ENCODE measurements around the gene PRAC1. TPM values are rescaled to one million over a fixed set of nuclear protein-coding genes. Genes with fewer than 3 reads are reported as not detected.

The PRAC1 gene
- total and polyA plus RNA-seq, 2 of the 8 experiments (the other 6 are each of a cell fraction or from before 2014, with no cell fraction given) = not detected

GRCh38 chr17:48740537-48740936 lies 18.2 kb upstream of the PRAC1 start:
- Histone ChIP-seq H2BK120ac (replicated peaks; ENCODE audit: low read depth, low read length) (no peak overlapping the region), H4K20me1 (replicated peaks in 1 of 2; ENCODE audit: control insufficient read depth in 1 of 2, insufficient read depth in 2 of 2, low read length in 2 of 2) (peaks cover 14 to 23% of the 10 kb centered on the region in 2 experiments), H3K56ac (replicated peaks; ENCODE audit: insufficient read length, low read depth, low read length) (no peak overlapping the region), H3K36me3 (ENCODE audit: control insufficient read depth in 2 of 4, insufficient read depth in 4 of 4, low read length in 3 of 4) (peaks cover 0 to 2% (median 0%) of the 10 kb centered on the region in 4 experiments; a peak in 1 of 8 replicates), H3K9ac (replicated peaks in 1 of 4; ENCODE audit: extremely low read depth in 1 of 4, low read depth in 3 of 4, low read length in 3 of 4) (no peak overlapping the region), H3K18ac (ENCODE audit: extremely low read depth, low read length) (no peak overlapping the region), H4K91ac (replicated peaks; ENCODE audit: insufficient read length, low read length) (no peak overlapping the region), H2AFZ (ENCODE audit: low read length) (no peak overlapping the region), H3K79me2 (ENCODE audit: control insufficient read depth in 1 of 2, insufficient read depth in 2 of 2, low read length in 2 of 2) (no peaks in the 10 kb centered on the region), H3K14ac (ENCODE audit: insufficient read length) (no peak overlapping the region), H3K4me1 (replicated peaks in 1 of 4; ENCODE audit: control insufficient read depth in 3 of 4, insufficient read depth in 4 of 4, low read length in 3 of 4) (no peaks in the 10 kb centered on the region; a peak in 2 of 7 replicates), H3K27me3 (replicated peaks in 1 of 4; ENCODE audit: control insufficient read depth in 3 of 4, extremely low read depth in 1 of 4, insufficient read depth in 3 of 4, low read length in 3 of 4) (peaks cover 90 to 100% (median 100%) of the 10 kb centered on the region in 4 experiments), H3K9me3 (ENCODE audit: insufficient read depth in 2 of 2, low read depth in 1 of 2, low read length in 1 of 2) (no peaks in the 10 kb centered on the region), H3K4me3 (ENCODE audit: extremely low read depth in 1 of 4, insufficient read depth in 2 of 4, low read depth in 3 of 4, low read length in 4 of 4) (no peak overlapping the region), H2AK5ac (ENCODE audit: low read depth, low read length) (no peak overlapping the region), H3K27ac (ENCODE audit: low read depth, low read length) (no peak overlapping the region), H4K5ac (ENCODE audit: insufficient read length, low read depth, low read length) (no peak overlapping the region), H2BK5ac (ENCODE audit: low read depth, low read length) (no peak overlapping the region), H3K23ac (ENCODE audit: insufficient read length) (no peak overlapping the region), H3K4ac (replicated peaks; ENCODE audit: insufficient read length, low read depth, low read length) (no peak overlapping the region), H4K8ac (ENCODE audit: extremely low read depth, insufficient read depth, low read length) (no peak overlapping the region), H2BK20ac (ENCODE audit: low read length) (no peak overlapping the region), H2BK15ac (ENCODE audit: low read length) (no peak overlapping the region), H3K79me1 (ENCODE audit: low read depth, low read length) (no peaks in the 10 kb centered on the region), H2BK12ac (ENCODE audit: low read depth, low read length) (no peak overlapping the region), H3K23me2 (ENCODE audit: low read depth, low read length) (no peaks in the 10 kb centered on the region), H3K4me2 (ENCODE audit: insufficient read depth in 1 of 2, low read depth in 2 of 2, low read length in 2 of 2) (no peak overlapping the region)
- CTCF ChIA-PET (ENCODE audit: partially characterized antibody) = interaction anchor here (1.8 to 10.1 kb wide), 2 partner anchors 10 to 18 kb away, joined by 6 to 145 read pairs; partner anchors contain the start of genes PRAC1 and PRAC2
- POLR2A ChIA-PET (ENCODE audit: partially characterized antibody) = interaction anchor here (0.8 kb wide), 1 partner anchor 16 kb away, joined by 3 read pairs; no protein-coding TSS in a partner anchor
- FAIRE-seq (no peak), DNase-seq (ENCODE audit: low read depth in 1 of 2, low spot score in 2 of 2) (no peak)
- TF ChIP-seq EZH2 (IDR thresholded peaks at IDR 0.05; ENCODE audit: low read depth, low read length, severe bottlenecking) (peak; percentile 63), MAX (IDR thresholded peaks at IDR 0.05) (no peak)
